TTC549 (cell line): ENCODE data around the gene NBPF6.
"Not testable (repeated sequence)": the region's sequence is repeated elsewhere in the genome, so short reads cannot be mapped to it uniquely, and the experiment has no call there.

Experiments used
- FAIRE-seq: peaks from 2 replicates; lab custom pipeline; 2012; peaks lifted over from hg19 to GRCh38; lab: Jason Lieb, UNC

NBPF6 gene, protein sequence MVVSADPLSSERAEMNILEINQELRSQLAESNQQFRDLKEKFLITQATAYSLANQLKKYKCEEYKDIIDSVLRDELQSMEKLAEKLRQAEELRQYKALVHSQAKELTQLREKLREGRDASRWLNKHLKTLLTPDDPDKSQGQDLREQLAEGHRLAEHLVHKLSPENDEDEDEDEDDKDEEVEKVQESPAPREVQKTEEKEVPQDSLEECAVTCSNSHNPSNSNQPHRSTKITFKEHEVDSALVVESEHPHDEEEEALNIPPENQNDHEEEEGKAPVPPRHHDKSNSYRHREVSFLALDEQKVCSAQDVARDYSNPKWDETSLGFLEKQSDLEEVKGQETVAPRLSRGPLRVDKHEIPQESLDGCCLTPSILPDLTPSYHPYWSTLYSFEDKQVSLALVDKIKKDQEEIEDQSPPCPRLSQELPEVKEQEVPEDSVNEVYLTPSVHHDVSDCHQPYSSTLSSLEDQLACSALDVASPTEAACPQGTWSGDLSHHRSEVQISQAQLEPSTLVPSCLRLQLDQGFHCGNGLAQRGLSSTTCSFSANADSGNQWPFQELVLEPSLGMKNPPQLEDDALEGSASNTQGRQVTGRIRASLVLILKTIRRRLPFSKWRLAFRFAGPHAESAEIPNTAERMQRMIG

DNA sequence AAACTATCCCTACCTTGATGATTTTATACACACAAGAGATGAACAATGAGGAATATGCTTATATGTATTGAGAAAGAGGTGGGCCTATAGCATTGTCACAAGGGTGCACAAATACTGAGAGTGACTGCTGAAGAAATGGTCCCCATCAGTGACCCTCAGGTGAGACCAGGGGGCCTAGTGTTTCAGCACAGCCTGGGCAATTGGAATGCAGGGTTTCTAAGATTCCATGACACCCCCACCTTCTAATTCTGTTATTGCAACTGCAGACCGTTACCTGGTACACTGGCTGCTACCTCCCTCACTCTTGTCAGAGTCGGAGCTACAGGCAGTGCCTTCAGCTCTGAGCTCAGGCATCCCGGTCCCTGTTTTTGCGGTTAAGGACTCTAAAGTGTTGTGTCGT, at the start of gene NBPF6:
Gene NBPF6, plus strand, starts transcription at position 301 of the 400 bp plus-strand sequence. CDS start 259 bp downstream, outside the sequence.
- FAIRE-seq: not testable (repeated sequence)

DNA sequence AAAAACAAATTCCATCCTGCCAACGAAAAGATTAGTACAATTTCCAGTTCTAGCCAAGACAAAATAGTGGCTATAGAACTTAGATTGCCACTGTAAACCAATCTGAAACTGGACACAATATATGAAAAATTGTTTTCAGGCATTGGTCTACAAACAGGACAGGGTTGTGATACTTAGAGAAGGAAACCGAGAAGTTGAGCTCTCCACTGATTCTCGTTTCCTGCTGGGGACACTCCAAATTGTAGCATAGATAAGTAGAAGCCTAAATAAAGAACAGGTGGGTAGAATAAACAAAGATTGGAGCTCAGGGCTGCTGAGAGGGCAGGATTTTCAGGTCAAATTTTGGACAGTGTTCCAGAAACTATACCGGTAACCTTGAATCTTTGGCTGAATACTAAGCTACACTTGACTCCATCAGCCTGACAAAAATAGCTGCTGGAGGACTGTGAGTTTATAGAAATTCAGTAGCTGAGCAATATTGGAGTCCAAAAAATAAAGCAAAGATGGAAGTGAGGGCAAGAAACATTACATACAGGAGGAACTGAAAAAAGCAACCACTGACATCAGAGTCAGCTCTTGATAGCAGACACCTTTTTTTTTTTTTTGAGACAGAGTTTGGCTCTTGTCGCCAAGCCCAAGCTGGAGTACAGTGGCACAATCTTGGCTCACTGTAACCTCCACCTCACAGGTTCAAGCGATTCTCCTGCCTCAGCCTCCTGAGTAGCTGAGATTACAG, 38.9 kb upstream of the NBPF6 start:
- FAIRE-seq: not testable (repeated sequence)

DNA sequence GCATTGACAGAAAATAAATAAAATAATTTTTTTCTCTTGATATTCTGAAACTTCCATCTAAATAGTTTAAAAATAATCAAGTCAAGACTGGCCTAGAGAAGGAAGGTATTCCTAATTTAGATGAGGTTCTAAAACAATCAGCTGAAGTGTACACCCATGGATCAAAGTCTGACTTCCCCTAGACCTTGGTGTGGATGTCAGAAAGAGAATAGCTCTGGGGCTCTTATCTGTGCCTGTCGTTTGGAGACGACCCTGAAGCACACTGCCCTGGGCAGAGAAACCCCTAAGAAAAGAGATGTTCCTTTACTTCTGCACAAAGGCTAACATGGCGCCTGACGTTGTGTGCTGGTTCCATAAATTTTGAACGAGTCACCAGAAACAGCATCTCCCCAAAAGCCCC, 30.0 kb upstream of the NBPF6 start:
- FAIRE-seq: not testable (repeated sequence)

DNA sequence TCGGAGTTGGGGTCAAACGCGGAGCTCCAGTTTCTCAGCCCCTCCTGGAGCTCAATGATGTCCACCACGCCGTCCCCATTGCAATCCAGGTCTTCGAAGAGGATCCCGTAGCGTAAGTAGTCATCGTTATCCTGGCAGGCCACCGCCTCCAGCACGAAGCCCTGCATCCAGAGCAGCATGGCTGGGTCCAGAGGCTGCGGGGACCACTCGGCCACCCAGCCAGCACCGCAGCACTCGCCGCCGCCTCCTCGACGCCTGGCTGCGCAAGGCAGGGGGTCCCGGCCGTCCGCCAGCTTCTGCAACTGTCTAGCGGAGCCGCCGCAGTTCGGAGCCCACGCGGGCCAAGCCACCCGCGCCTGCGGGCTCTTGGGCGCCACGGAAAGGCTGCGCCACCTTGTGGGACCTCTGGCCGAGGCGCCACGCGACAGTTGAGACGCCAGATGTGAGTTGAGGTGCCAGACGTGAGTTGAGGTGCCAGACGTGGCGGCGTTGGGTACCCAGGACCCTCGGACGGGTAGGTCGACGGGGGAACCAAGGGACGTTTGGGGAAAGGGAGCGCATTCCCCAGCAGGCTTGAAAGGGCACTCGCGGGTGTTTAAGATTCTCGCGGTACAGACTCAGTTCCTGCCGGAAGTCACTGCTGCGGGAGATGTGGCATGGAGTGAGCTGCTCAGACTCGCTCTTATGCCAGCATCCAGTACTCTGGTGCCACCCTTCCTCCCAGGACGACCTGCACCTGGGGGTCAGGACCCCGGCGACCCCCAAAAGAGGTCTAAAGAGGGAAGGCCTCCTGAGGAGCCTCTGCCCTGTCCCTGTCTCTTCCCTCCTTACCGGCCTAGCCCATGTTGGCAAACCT, 28.9 kb upstream of the NBPF6 start:
- FAIRE-seq: not testable (repeated sequence)

DNA sequence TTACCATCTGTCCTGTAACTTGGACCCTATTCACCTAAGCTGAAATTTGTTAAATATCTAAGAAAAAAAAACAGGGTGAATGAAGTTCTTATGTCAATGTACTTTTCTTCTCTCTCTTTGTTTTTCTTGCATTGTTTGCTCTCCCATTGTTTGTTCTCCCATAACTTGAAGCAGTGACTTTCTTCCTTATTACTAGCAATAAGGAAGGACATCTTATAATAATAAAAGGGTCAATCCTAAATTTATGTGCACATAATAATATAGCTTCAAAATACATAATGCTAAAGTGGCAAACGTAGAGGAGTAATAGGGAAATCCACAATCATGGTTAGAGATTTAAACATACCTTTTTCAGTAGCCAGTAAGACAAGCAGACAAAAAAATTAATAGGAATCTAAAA, 23.3 kb upstream of the NBPF6 start:
- not testable (repeated sequence) for FAIRE-seq

DNA sequence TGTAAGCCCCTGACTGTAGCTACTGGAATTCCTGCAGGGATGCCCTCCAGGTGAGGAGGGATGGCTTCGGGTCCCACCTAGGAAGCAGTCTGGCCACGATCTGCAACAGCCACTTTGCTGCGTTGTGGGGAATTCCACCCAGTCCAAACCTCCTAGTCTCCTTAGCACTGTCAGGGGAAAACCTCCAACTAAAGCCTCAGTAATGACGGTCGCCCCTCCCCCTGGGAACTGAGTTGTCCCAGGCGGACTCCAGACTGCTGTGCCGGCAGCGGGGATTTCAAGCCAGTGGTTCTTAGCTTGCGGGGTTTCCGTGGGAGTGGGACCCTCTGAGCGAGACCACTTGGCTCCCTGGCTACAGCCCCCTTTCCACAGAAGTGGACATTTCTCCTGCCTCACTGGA, 18.1 kb upstream of the NBPF6 start:
- FAIRE-seq: not testable (repeated sequence)

DNA sequence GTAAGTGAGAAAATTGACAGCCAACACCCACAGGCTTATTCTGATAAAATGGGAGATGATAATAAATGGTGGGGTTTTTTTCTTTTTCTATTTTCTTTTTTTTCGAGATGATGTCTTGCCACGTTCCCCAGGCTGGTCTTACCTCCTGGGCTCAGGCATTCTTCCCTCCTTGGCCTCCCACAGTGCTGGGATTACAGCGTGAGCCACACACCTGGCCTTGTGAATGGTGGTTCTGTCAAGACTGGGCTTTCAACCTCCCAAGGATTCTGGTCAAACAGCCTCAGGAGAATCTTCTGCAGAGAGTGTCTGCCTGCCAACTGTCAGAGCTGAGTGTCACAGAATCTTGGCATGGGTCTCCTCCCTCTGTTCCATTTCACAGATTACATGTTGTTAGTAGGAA, 16.7 kb upstream of the NBPF6 start:
- not testable (repeated sequence) for FAIRE-seq

DNA sequence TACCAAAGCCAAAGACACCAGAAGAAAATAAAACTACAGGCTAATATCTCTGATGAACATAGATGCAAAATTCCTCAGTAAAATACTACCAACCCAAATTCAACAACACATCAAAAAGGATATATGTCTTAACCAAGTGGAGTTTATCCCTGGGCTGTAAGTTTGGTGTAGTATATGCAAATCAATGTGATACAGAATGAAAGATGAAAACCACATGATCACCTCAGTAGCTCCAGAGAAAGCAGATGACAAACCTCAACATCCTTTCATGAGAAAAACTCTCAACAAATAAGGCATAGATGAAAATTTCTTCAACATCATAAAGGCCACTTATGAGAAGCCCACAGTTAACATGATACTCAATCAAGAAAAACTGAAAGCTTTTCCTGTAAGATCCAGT, 11.6 kb upstream of the NBPF6 start:
- not testable (repeated sequence) for FAIRE-seq

DNA sequence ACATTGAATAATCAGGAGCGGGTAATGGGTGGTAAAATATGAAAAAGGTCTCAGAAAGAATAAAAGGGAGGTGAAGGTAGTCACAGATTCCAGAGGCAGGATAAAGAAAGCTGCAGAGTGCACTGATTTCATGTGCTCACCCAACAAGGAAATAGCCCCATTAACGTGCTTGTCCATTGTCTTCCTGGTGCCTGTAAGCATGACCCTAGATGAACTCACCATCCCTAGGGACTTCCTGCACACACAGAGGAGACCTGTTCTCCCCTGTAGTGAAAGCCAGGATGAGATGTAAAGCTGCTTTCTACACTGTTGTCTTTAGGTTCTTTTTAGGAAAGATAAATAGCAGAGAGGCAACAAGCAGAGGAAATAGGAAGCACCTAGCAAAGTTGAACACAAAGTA, 4.4 kb downstream of the NBPF6 start:
- not testable (repeated sequence) for FAIRE-seq

DNA sequence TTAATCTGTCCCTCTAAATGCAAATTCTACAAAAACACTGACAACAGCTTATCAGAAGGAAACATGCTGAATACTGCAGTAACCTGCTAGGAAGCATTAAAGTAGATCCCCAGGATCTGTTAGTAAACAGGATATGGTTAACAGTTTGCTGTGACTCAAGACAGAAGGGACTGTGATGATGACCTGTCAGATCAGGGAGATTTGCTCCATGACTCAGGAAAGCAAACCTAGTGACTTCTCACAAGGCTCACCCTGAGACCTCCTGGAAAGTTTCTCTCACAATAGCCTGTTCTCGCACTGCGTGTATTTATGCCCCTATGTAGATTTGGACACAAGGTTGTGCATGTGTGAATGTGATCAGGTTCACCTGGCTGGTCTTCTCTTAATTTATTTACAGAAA, 8.5 kb downstream of the NBPF6 start:
- FAIRE-seq: not testable (repeated sequence)

DNA sequence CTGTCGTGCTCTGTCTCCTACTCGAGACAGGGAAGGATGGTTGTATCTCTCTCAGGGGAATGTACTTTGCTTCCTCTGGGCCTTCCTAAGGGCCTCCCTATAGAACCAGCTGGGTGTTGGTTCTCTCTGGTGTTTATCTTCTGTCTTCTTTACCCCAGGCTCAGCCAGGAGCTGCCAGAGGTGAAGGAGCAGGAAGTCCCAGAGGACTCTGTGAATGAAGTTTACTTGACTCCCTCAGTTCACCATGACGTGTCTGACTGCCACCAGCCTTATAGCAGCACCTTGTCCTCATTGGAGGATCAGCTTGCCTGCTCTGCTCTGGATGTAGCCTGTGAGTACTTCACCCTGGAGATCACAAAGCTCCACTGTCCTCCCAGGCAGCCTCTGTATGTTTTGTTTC, 11.6 kb downstream of the NBPF6 start:
- not testable (repeated sequence) for FAIRE-seq

DNA sequence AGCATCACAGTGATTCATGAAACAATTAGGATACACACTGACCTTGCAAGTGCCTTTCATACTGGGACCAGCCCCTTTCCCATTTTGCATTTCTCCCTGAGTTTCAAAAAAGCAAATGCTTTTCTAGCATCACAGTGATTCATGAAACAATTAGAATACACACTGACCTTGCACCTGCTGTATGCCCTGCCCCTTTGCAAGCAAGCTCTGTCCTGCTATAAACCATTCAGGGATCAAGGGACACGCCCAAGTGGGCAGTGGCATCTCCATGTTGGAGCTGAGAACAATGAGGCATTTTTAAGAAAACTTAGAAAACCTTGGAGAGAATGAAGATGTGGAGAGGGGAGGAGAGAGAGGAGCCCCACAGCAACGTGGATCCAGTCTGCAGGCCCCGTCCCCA, 13.8 kb downstream of the NBPF6 start:
- not testable (repeated sequence) for FAIRE-seq

DNA sequence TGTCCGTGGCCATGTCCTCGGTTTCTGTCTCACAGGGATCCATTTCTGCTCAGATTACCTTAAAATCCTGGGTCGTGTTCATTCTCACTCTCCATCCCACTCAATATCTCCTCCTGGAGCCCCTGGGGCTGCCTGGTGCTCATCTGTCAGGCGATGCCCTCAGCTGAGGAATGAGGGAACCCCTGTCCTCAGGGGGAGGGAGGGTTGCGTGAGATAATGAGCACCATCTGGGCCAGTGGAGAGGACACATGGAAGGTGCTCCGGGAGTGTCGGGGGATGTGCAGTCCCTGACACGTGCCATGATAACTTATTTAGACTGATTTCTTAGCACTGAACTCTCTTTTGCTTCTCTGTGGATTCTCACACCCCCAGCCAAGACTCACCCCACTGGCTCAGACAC, 16.0 kb downstream of the NBPF6 start:
- not testable (repeated sequence) for FAIRE-seq

DNA sequence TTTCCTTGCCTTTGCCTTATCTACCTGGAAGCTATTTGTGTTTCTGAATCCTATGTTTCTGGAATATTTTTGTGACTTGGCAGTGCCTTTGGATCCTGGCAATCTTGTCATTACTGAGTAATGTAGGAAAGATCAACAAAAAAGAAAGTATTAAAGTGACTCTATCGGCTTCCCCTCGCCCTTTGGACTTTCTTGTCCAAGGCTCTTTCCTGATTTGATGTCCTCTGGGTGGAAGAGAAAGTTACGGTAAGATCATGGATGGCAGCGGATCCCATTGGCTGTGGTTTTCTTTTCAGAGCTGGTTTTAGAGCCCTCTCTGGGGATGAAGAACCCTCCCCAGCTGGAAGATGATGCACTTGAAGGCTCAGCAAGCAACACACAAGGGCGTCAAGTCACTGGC, 17.0 kb downstream of the NBPF6 start:
- not testable (repeated sequence) for FAIRE-seq

DNA sequence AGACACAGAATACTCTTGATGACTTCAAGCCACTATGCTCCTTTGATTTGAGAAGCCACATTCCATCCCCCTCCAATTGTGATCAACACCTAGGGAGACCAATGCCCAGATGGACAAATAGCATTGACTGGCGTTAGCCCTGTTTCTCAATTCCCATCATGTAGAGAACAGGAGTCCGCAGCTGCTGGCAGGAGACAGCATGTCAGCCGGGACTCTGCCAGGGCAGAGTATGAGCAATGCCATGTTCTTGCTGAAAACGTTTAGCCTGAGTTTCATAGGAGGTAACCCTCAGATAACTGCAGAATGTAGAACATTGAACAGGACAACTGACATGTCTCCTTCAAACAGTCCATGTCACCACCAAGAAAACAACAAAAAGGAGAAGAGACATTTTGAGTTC, 20.6 kb downstream of the NBPF6 start:
- not testable (repeated sequence) for FAIRE-seq

DNA sequence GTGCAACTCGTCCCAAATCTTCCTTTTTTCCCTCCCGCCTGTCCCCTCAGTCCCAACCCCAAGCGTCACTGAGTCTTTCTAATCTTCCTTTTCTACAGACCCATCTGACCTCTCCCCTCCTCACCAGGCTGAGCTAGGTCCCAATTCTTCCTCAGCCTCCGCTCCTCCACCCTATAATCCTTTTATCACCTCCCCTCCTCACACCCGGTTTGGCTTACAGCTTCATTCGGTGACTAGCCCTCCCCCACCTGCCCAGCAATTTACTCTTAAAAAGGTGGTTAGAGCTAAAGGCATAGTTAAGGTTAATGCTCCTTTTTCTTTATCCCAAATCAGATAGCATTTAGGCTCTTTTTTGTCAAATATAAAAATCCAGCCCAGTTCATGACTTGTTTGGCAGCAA, 24.4 kb downstream of the NBPF6 start:
- not testable (repeated sequence) for FAIRE-seq

DNA sequence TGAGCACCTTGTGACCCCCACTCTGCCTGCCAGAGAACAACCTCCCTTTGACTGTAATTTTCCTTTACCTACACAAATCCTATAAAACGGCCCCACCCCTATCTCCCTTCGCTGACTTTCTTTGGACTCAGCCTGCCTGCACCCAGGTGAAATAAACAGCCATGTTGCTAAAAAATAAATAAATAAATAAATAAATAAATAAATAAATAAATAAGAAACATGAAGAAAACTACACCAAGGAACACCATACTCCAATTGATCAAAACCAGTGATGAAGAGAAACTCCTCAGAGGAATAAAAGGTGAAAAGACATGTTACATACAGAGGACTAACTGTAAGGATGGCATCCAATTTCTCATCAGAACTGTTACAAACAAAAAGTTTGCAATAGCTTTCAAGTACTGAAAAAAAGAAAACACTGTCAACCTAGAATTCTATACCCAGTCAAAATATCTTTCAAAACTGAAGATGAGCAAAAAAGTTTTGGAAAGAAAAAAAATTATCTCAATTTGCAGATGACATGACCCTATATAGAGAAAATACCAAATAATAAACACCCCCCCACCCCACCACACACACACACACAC, 28.4 kb downstream of the NBPF6 start:
- FAIRE-seq: no peak

DNA sequence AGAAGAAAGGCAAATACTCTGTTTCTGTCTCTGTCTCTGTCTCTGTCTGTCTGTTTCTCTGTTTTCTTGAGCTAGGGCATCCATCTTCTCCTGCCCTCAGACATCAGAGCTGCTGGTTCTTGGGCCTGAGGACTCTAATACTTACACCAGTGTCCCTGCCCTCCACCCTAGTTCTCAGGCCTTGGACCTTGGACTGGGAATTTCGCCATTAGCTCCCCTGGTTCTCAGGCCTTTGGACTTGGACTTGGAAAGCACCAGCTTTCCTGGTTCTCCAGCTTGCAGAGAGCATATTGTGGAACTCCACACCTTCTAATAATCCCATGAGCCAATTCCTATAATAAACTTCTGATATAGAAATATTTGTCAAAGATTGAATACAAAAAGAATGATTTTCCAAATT, 32.6 kb downstream of the NBPF6 start:
- FAIRE-seq: no peak

DNA sequence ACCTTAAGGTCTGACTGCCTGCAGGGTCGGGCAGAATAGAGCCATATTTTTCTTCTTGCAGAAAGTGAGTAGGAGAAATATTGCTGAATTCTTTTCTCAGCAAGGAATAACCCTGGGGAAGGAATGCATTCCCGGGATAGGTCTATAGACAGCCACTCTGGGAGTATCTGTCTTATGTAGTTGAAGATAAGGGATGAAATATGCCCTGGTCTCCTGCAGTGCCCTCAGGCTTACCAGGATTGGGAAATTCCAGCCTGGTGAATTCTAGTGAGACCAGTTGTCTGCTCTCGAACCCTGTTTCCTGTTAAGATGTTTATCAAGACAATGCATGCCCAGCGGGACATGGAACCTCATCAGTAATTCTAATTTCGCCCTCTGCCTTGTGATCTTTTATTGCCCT, 35.8 kb downstream of the NBPF6 start:
- FAIRE-seq: not testable (repeated sequence)

DNA sequence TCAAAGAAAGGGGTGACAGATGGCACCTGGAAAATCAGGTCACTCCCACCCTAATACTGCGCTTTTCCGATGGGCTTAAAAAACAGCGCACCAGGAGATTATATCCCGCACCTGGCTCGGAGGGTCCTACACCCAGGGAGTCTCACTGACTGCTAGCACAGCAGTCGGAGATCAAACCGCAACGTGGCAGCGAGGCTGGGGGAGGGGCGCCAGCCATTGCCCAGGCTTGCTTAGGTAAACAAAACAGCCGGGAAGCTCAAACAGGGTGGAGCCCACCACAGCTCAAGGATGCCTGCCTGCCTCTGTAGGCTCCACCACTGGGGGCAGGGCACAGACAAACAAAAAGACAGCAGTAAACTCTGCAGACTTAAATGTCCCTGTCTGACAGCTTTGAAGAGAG, 36.6 kb downstream of the NBPF6 start:
- FAIRE-seq: not testable (repeated sequence)

DNA sequence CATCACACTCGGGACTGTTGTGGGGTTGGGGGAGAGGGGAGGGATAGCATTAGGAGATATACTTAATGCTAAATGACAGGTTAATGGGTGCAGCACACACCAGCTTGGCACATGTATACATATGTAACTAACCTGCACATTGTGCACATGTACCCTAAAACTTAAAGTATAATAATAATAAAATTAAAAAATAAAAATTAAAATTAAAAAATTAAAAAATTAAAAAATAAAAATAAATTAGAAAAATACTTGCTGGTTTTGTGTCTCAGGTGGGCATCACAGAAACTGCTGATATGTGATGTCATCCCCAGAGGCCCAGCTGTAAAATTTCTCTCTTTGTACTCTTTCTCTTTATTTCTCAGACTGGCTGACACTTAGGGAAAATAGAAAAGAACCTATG, 44.9 kb downstream of the NBPF6 start:
- not testable (repeated sequence) for FAIRE-seq

DNA sequence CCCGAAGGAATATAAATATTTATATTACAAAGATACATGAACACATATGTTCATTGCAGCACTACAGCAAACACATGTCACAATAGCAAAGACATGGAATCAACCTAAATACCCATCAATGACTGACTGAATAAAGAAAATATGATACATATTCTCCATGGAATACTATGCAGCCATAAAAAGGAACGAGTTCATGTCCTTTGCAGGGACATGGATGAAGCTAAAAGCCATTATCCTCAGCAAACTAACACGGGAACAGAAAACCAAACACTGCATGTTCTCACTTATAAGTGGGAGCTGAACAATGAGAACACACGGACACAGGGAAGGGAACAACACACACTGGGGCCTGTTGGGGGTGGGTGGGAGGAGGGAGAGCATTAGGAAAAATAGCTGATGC, 46.7 kb downstream of the NBPF6 start:
- not testable (repeated sequence) for FAIRE-seq
